ENCODE data around the gene ACOT13.

DNA sequence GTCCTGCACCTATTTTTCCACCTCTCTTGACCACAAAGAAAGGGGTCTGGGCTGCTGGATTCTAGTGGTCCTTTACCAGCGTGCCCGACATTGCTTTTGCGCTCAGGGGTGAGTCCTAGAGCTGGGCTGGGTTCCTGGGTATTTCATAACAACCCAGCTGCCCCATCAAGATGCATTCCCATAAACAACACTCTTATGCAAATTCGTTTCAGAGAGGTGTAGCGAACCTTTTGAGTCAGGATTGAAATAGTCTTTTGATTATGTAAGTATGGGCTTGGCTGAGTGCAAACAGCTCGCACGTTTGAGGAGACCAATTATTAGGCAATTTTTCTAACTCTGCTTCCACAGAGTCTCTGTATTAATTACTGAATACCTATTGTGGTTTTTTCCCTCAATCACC, 13.7 kb downstream of the ACOT13 start:
- TF ChIP-seq ZNF274 (IDR thresholded peaks at IDR 0.05; ENCODE audit: low read depth, low read length) (no peak), SUZ12 (IDR thresholded peaks at IDR 0.05; ENCODE audit: extremely low read depth, insufficient read depth, insufficient read length) (no peak)
